Epithelial cell of prostate (primary cell): ENCODE measurements around the gene TMEM14A.
"Not testable (repeated sequence)": the region's sequence is repeated elsewhere in the genome, so short reads cannot be mapped to it uniquely, and the experiment has no call there.

Source experiments
- DNase-seq: peaks from one replicate; pipeline ENCODE4 v3.0.0-alpha.2; 2011; ENCODE audit warnings: low read depth, low spot score
- H3K27ac ChIP-seq: fragments of 450-650 bp; 2 replicates; pipeline ENCODE4 v1.5.1; 2017; ENCODE audit warnings: mild to moderate bottlenecking

Gene TMEM14A

GRCh38 chr6:52654592-52654991 is 16.3 kb upstream of the TMEM14A start:
- H3K27ac ChIP-seq, result no peak overlapping the region
- no peak for DNase-seq

GRCh38 chr6:52655941-52656340 is 15.0 kb upstream of the TMEM14A start:
- H3K27ac ChIP-seq, DNase-seq: not testable (repeated sequence)

GRCh38 chr6:52657870-52658269 is 13.0 kb upstream of the TMEM14A start:
- no peak for DNase-seq
- no peak overlapping the region for H3K27ac ChIP-seq

- no peak overlapping the region for H3K27ac ChIP-seq
- no peak for DNase-seq
Measured at GRCh38 chr6:52661551-52661950, 9.4 kb upstream of the TMEM14A start.

- no peak for DNase-seq
- H3K27ac ChIP-seq, result no peak overlapping the region
Measured at GRCh38 chr6:52662031-52662430, 8.9 kb upstream of the TMEM14A start.

- H3K27ac ChIP-seq, result no peak overlapping the region
- no peak for DNase-seq
Measured at GRCh38 chr6:52663120-52663935, 7.6 kb upstream of the TMEM14A start.

- no peak overlapping the region for H3K27ac ChIP-seq
- DNase-seq, result no peak
Measured at GRCh38 chr6:52663936-52664185, 7.1 kb upstream of the TMEM14A start.

- no peak overlapping the region for H3K27ac ChIP-seq
- DNase-seq, result peak; percentile 74
Measured at GRCh38 chr6:52664186-52664990, 6.5 kb upstream of the TMEM14A start.

GRCh38 chr6:52664991-52665686 is 5.8 kb upstream of the TMEM14A start:
- DNase-seq, result no peak
- no peak overlapping the region for H3K27ac ChIP-seq

- no peak overlapping the region for H3K27ac ChIP-seq
- no peak for DNase-seq
Measured at GRCh38 chr6:52666071-52666470, 4.8 kb upstream of the TMEM14A start.

- no peak for DNase-seq
- no peak overlapping the region for H3K27ac ChIP-seq
Measured at GRCh38 chr6:52666523-52666922, 4.4 kb upstream of the TMEM14A start.

- H3K27ac ChIP-seq, result no peak overlapping the region
- DNase-seq, result no peak
Measured at GRCh38 chr6:52667572-52667971, 3.3 kb upstream of the TMEM14A start.

GRCh38 chr6:52671676-52672075 is 763 bp downstream of the TMEM14A start:
- no peak for DNase-seq
- H3K27ac ChIP-seq, result no peak overlapping the region

- H3K27ac ChIP-seq, result no peak overlapping the region
- no peak for DNase-seq
Measured at GRCh38 chr6:52672412-52673025, 1.6 kb downstream of the TMEM14A start.

GRCh38 chr6:52674666-52675065 is 3.8 kb downstream of the TMEM14A start:
- H3K27ac ChIP-seq, result no peak overlapping the region
- DNase-seq, result no peak

GRCh38 chr6:52675372-52675771 is 4.5 kb downstream of the TMEM14A start:
- DNase-seq, result no peak
- H3K27ac ChIP-seq, result no peak overlapping the region

- DNase-seq, H3K27ac ChIP-seq: not testable (repeated sequence)
Measured at GRCh38 chr6:52676631-52677030, 5.7 kb downstream of the TMEM14A start.

- no peak for DNase-seq
- no peak overlapping the region for H3K27ac ChIP-seq
Measured at GRCh38 chr6:52681416-52681815, 10.5 kb downstream of the TMEM14A start.

- no peak overlapping the region for H3K27ac ChIP-seq
- DNase-seq, result no peak
Measured at GRCh38 chr6:52686878-52687699, 16.2 kb downstream of the TMEM14A start.

- DNase-seq, result no peak
- H3K27ac ChIP-seq, result no peak overlapping the region
Measured at GRCh38 chr6:52689857-52690256, 18.9 kb downstream of the TMEM14A start.
